ENCODE data around the gene TCF4.

Gene TCF4

DNA sequence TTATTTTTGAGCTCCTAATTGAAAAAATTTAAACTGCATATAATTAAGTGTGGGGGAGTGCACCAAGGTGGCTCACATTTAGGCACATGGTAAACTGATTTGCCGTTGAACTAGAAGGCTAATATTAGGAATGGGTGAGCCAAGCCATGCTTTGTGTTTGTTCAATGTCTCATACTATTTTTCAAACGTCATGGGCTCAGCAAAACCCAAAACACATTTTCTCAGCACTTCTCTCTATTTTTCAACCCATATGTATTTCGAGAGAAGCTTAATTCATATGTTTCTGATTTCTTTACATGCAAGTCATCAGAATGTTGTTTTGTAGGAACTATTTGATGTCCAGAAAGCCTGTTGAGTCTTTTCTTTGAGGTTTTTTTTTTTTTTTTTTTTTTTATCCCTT lies 291.2 kb downstream of the TCF4 start:
- no peak overlapping the region for H3K4me3 ChIP-seq (ENCODE audit: low read depth, low read length)
- TF ChIP-seq, protein P1, sequence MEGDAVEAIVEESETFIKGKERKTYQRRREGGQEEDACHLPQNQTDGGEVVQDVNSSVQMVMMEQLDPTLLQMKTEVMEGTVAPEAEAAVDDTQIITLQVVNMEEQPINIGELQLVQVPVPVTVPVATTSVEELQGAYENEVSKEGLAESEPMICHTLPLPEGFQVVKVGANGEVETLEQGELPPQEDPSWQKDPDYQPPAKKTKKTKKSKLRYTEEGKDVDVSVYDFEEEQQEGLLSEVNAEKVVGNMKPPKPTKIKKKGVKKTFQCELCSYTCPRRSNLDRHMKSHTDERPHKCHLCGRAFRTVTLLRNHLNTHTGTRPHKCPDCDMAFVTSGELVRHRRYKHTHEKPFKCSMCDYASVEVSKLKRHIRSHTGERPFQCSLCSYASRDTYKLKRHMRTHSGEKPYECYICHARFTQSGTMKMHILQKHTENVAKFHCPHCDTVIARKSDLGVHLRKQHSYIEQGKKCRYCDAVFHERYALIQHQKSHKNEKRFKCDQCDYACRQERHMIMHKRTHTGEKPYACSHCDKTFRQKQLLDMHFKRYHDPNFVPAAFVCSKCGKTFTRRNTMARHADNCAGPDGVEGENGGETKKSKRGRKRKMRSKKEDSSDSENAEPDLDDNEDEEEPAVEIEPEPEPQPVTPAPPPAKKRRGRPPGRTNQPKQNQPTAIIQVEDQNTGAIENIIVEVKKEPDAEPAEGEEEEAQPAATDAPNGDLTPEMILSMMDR (IDR thresholded peaks at IDR 0.05; ENCODE audit: borderline replicate concordance, insufficient read depth, low read depth, low read length), result no peak

DNA sequence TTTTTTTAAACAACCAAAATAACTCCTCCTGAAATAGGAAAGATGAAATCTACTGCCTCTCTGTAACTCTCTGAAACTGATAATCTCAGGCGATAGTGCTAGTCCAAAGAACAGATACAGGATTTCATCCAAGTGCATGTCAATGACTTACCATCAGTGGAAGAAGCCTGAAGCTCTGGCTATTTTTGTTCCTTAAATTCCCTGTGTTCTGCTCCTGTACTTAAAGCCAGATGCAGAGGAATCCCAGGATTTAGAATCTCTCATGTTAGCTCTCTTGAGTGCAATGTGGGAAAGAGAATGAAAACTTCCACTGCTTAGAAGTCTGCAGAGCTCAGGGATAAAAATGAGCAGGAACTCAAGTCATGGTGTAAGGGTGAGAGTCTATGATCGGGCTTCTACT lies 291.9 kb downstream of the TCF4 start:
- H3K4me3 ChIP-seq (ENCODE audit: low read depth, low read length), result no peak overlapping the region
- TF ChIP-seq, protein P1 (IDR thresholded peaks at IDR 0.05; ENCODE audit: borderline replicate concordance, insufficient read depth, low read depth, low read length), result no peak

DNA sequence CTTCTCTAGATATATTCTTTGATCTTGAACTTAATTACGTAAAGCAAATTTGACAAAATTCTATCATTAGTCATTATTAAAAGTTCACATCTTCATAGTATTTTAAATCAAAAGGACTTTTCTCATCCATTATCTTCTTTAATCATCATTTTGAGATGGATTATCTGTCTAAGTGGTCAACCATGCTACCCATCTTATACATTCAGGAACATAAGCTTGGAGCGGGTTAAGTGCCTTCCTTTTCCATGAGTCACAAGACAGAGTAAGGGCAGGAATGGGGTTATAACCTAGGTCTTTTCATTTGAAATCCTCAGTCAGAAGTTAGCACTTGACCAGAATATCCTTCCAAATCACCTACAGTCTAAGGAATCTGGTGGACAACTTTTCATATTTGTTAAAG lies 297.1 kb downstream of the TCF4 start:
- TF ChIP-seq, protein P1 (IDR thresholded peaks at IDR 0.05; ENCODE audit: borderline replicate concordance, insufficient read depth, low read depth, low read length), result no peak
- no peak overlapping the region for H3K4me3 ChIP-seq (ENCODE audit: low read depth, low read length)

DNA sequence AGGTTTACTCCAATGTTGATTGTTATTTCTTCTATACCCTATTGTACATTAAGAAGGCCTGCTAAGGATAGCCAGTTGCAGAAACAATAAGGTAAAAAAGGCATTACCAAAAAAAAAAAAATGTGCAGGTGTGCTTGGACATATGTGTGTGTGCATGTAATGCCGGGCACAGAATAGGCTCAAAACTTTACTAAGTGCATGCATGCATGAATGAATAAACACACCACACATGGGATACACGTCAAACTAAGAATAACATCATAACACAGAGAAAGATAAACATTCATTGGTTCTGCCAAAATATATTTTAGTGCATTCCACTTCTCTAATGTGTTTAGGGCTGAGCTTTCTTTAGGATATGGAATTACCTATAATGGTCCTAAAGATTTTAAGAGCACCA lies 298.2 kb downstream of the TCF4 start:
- TF ChIP-seq, protein P1 (IDR thresholded peaks at IDR 0.05; ENCODE audit: borderline replicate concordance, insufficient read depth, low read depth, low read length), result no peak
- no peak overlapping the region for H3K4me3 ChIP-seq (ENCODE audit: low read depth, low read length)

DNA sequence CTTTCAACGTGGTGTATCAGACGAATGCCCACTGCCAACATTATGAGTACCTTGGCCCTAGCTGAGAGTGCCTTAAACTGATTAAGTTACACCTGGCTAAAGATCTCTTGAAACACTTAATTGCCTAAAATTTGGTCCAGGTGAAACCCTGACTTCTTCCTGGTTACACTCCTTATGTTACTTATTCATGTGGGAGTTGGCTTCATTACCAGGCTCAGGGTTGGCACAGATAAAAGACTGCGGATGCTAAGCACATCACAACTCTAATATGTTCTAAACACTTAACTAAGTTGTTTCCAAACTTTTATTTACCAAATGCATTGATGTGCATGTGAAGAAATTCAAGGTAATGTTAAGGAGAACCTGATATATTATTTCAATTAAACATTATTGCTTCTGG lies 298.9 kb downstream of the TCF4 start:
- TF ChIP-seq, protein P1 (IDR thresholded peaks at IDR 0.05; ENCODE audit: borderline replicate concordance, insufficient read depth, low read depth, low read length), result no peak
- H3K4me3 ChIP-seq (ENCODE audit: low read depth, low read length), result no peak overlapping the region

DNA sequence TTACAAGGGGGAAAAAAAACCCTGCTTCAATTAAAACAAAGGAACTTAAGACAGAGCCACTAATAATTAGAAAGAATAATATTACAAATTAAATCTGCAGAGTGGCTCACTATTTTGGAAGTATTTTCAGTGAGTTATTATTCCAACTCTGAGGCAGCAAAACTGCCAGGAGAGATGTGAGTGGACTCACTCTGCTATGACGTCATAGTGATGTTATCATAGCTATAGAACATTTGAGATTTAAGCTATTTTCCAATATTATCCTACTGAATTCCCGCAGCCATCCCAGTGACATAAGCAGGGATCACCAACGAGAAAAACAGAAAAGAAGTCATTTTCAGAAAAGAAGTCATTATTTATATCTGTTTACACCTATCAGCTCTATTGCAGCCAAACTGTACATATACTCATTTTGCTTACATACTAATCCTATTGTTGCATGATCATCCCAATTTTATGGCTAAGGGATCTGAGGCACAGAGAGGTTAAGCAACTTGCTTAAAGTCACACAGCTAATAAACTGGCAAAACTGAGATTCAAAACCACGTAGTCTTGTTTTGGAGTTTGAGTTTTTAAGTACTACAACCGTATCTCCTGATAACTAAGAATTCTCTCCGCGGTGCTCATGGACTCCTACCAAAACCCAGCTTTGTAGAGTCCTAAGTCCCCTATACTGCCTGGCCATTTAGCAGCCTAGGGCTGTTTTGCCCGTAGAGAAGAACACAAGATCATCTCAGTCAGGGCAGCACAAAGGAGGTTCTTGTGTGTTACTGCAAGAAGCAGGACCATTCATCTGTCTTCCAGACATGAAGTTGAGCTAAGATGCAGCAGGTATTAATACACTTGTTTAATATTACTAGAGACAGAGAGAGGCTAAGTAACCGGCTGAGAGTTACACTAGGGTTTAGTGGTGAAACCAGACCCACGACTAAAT lies 299.8 kb downstream of the TCF4 start:
- H3K4me3 ChIP-seq (ENCODE audit: low read depth, low read length), result no peak overlapping the region
- TF ChIP-seq, protein P1 (IDR thresholded peaks at IDR 0.05; ENCODE audit: borderline replicate concordance, insufficient read depth, low read depth, low read length), result no peak
